Measurements from ENCODE around the gene TBCB.

TBCB gene

DNA sequence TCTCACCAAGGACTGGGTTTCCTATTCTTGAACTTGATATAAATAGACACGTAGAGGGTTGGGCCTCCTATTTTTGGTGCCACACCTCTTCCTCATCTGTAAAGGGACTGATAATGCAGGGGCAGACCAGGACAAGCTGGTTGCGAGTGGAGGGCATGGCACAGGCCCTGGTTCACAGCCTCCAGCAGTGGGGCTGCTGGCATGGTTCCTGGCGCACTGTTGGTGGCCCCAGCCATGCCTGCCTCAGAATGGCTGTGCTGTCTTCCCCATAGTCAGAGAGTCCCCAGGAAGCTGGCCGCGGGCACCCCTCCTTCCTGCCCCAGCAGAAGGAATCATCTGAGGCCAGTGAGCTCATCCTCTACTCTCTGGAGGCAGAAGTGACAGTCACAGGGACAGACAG is 14.8 kb upstream of the TBCB start:
- no peak overlapping the region for H3K4me3 ChIP-seq (ENCODE audit: low read depth, low read length)
- TF ChIP-seq, protein P1, sequence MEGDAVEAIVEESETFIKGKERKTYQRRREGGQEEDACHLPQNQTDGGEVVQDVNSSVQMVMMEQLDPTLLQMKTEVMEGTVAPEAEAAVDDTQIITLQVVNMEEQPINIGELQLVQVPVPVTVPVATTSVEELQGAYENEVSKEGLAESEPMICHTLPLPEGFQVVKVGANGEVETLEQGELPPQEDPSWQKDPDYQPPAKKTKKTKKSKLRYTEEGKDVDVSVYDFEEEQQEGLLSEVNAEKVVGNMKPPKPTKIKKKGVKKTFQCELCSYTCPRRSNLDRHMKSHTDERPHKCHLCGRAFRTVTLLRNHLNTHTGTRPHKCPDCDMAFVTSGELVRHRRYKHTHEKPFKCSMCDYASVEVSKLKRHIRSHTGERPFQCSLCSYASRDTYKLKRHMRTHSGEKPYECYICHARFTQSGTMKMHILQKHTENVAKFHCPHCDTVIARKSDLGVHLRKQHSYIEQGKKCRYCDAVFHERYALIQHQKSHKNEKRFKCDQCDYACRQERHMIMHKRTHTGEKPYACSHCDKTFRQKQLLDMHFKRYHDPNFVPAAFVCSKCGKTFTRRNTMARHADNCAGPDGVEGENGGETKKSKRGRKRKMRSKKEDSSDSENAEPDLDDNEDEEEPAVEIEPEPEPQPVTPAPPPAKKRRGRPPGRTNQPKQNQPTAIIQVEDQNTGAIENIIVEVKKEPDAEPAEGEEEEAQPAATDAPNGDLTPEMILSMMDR (IDR thresholded peaks at IDR 0.05; ENCODE audit: control insufficient read depth, extremely low read depth, insufficient read depth) = no peak
- no peak for DNase-seq (ENCODE audit: low read depth)

DNA sequence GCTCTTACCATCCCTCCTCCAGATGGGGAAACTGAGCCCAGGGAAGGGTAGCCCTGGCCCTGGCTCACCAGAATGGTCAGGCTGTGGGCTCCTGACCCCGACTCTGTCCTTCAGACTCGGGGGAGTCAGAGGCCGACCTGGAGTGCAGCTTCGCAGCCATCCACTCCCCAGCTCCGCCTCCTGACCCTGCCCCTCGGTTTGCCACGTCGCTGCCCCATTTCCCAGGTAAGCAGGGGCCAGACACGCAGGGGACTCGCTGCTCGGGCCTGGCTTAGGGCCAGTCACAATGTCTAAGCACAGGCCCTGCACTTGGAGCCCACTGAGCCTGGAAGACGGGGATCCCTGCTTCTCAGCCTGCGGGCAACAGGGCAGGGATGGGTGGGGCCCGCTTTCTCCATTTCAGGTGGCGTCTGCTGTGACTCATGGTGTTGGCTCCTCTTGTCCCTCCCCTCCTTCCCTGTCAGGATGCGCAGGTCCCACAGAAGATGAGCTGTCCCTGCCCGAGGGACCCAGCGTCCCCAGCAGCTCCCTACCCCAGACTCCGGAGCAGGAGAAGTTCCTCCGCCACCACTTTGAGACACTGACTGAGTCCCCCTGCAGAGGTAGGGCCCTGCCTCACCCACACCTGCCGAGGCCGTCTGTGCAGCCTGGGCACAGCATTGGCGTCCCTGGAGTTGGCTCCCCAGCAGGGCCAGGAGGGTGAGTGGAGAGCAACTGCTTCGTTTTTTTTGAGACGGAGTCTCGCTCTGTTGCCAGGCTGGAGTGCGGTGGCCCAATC is 13.5 kb upstream of the TBCB start:
- TF ChIP-seq, protein P1 (IDR thresholded peaks at IDR 0.05; ENCODE audit: control insufficient read depth, extremely low read depth, insufficient read depth) = no peak
- no peak for DNase-seq (ENCODE audit: low read depth)
- H3K4me3 ChIP-seq (ENCODE audit: low read depth, low read length) = no peak overlapping the region

DNA sequence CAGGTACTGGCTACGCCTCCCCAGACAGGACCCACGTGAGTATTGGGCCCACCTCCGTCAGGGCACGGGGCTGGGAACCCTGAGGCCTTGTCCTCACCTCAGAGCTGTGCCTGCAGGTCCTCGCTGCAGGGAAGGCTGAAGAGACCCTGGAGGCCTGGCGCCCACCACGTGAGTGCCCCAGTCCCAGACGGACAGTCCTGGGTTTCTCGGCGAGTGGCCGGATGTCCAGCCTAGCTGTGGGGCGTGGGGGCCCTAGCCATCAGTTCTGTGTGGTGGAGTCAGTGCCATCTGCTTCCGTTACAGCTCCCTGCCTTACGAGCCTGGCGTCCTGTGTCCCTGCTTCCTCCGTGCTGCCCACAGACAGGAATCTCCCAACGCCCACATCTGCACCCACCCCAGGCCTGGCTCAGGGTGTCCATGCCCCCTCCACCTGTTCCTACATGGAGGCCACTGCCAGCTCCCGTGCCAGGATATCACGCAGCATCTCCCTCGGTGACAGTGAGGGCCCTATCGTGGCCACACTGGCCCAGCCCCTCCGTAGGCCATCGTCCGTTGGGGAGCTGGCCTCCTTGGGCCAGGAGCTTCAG is 12.1 kb upstream of the TBCB start:
- TF ChIP-seq, protein P1 (IDR thresholded peaks at IDR 0.05; ENCODE audit: control insufficient read depth, extremely low read depth, insufficient read depth) = no peak
- no peak for DNase-seq (ENCODE audit: low read depth)
- no peak overlapping the region for H3K4me3 ChIP-seq (ENCODE audit: low read depth, low read length)

DNA sequence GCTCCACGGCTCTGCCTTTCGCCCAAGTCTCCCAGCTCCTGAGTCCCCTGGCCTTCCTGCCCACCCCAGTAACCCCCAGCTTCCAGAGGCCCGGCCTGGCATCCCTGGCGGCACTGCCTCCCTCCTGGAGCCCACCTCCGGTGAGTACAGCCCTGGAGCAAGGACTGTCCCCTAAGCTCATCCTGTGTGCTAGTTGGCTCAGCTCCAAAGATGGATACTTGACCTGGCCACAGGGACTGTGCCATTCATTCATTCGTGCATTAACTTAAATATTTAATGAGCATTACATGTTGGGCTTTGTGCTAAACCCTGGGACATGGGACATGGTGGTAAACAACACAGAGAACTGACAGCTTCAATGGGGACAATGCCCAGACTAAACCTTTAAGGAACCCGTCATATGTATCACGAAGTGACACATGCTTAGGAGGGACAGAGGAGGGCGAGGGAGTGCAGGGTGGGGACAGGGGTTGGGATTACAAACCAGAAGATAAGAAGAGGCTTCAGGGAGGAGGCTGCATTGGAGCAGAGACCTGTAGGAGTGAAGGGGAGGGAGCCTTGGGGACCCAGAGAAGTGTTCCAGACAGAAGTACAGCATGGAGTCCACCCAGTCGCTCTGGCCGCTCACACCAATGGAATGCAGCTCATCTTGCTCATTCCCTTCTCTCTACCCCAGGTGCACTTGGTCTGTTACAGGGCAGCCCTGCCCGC is 11.3 kb upstream of the TBCB start:
- no peak for DNase-seq (ENCODE audit: low read depth)
- TF ChIP-seq, protein P1 (IDR thresholded peaks at IDR 0.05; ENCODE audit: control insufficient read depth, extremely low read depth, insufficient read depth) = no peak
- H3K4me3 ChIP-seq (ENCODE audit: low read depth, low read length) = no peak overlapping the region

DNA sequence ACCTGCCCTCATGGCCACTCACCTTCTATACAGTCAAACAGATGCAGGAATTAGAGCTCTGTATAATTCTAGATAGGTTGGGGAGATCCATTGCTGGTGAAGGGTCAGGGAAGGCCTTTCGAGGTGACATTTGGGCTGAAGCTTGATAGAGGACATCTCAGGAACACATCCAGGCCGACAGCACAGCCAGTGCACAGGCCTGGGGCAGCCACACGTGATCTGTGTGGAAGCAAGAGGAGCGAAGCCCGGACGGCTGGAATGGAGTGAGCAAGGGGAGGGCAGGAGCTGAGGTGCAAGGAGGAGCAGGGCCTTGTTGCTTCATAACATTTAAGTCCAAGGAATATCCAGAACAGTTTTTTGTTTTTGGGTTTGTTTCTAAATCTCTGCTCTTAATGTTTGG is 8.8 kb upstream of the TBCB start:
- TF ChIP-seq, protein P1 (IDR thresholded peaks at IDR 0.05; ENCODE audit: control insufficient read depth, extremely low read depth, insufficient read depth) = no peak
- no peak for DNase-seq (ENCODE audit: low read depth)

DNA sequence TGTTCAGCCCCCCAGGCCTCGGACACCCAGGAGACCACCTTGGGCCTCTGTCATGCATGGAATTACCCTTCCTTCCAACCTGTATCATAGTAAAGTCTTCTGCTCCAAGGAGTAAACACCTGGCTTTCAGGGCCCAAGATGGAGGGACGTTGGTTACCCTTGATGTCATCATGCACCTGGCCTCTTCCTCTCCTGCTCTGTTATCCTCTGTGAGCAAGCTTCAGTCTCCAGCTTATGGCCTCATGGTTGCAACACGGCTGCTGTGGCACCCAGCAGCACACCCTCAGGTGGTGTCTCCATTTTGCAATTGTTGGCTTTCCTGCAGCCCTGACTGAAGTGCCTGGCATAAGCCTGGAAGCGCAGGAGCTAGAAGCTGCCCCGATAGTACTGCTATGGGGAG is 8.3 kb upstream of the TBCB start:
- H3K4me3 ChIP-seq (ENCODE audit: low read depth, low read length) = no peak overlapping the region
- TF ChIP-seq, protein P1 (IDR thresholded peaks at IDR 0.05; ENCODE audit: control insufficient read depth, extremely low read depth, insufficient read depth) = no peak
- no peak for DNase-seq (ENCODE audit: low read depth)

More for the DNA sequence above, 8.8 kb upstream of the TBCB start:
- no peak overlapping the region for H3K4me3 ChIP-seq (ENCODE audit: low read depth, low read length)

Data from LNCaP clone FGC (cell line).